AG08395 (cell line): ENCODE data around the gene ATG14.
"Not testable (repeated sequence)": the region's sequence is repeated elsewhere in the genome, so short reads cannot be mapped to it uniquely, and the experiment has no call there.

Experiments
- DNase-seq: peaks from one replicate; pipeline ENCODE4 v3.0.0; 2012; ENCODE audit warnings: mixed read lengths, low spot score

Gene ATG14, protein sequence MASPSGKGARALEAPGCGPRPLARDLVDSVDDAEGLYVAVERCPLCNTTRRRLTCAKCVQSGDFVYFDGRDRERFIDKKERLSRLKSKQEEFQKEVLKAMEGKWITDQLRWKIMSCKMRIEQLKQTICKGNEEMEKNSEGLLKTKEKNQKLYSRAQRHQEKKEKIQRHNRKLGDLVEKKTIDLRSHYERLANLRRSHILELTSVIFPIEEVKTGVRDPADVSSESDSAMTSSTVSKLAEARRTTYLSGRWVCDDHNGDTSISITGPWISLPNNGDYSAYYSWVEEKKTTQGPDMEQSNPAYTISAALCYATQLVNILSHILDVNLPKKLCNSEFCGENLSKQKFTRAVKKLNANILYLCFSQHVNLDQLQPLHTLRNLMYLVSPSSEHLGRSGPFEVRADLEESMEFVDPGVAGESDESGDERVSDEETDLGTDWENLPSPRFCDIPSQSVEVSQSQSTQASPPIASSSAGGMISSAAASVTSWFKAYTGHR

DNA sequence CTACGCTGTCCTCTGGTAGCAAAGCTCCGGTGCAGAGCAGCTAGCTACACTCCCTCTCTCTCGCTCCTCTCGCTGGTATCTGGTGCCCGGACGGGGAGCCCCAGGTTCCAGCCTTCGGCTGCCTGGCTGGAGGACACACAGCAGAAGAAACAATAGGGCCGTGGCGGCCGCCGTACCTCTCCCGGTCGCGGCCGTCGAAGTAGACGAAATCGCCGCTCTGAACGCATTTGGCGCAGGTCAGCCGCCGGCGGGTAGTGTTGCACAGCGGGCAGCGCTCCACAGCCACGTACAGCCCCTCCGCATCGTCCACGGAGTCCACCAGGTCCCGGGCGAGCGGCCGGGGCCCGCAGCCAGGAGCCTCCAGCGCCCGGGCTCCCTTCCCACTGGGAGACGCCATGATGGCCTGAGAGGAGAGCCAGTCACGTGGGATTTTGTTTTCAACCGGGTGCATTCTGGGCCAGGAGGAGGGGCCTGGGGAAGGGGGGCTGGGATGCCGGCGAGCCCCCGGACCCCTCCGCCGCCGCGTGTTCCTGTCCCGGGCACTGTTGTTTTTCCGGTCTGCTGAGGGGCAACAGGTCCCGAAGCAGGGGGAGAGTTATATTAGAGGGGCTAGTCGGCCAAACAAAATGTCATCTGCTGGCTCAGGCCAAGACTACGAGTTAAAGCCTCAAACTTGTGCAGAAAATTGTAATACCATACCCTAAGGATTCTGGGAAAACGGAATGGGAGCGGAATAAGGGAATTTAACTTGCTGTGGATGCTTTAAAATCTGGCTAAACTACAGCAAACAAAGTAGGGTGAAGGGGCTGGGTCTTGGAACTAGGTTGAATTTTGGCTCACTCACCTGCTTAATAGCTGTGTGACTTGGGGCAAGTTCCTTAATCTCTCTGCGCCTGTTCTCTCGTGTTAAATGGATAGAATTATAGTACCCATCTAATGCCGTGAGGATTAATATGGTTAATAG is at the start of gene ATG14:
ATG14 (minus strand) TSS at position 405 of the 964 bp plus-strand sequence; CDS start at position 397, 8 bp downstream.
- DNase-seq = peak; percentile 96

DNA sequence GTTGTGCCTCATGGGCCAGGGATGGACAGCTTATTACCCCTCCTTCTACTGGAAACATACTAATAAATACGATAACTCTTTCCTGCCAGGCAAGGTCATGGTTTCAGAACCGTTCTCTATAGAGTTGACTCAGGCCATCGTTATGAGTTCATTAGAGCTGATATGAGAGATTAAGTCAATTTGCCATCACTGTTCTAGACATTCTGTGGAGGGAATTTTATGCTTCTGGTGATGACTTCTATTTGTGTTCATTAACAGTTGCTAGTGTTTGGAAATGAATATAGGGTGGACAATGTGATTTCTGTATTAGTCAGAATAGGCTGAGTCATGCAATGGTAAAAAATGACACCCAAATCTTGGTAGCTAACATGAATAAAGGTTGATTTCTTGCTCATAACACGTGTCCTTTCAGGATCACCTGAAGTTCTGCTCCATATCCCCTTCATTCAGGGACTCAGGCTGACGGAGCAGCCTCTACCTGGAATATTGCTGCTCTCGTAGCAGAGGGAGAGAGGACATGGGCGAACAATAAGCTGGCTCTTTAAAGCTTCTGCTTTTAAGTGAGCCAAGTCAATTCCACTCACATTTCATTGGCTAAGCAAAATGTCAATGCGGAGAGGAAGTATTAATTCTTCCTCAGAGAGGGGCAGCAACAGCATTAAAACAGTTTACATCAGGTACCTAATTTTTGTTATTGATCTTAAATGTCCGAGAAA is 47.3 kb upstream of the ATG14 start:
- DNase-seq = peak; percentile 40

DNA sequence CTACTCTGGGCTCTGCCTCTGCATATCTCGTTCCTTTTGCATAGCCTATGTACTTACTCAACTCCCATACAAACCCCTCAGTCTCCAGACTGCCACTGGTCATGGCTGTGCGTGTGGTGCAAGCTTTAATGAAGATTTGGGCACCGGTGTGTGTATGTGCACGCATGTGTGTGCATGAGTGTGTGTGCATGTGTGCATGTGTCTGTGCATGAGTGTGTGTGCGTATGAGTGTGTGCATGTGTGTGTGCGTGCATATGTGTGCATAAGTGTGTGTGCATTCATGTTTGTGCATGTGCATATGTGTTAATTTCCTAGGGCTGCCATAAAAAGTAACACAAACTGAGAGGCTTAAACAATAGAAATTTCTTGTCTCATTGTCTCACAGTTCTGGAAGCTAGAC is 45.9 kb upstream of the ATG14 start:
- no peak for DNase-seq

DNA sequence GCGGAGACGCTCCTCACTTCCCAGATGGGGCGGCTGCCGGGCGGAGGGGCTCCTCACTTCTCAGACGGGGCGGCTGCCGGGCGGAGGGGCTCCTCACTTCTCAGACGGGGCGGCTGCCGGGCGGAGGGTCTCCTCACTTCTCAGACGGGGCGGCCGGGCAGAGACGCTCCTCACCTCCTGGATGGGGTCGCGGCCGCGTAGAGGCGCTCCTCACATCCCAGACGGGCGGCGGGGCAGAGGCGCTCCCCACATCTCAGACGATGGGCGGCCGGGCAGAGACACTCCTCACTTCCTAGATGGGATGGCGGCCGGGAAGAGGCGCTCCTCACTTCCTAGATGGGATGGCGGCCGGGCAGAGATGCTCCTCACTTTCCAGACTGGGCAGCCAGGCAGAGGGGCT is 44.8 kb upstream of the ATG14 start:
- not testable (repeated sequence) for DNase-seq

DNA sequence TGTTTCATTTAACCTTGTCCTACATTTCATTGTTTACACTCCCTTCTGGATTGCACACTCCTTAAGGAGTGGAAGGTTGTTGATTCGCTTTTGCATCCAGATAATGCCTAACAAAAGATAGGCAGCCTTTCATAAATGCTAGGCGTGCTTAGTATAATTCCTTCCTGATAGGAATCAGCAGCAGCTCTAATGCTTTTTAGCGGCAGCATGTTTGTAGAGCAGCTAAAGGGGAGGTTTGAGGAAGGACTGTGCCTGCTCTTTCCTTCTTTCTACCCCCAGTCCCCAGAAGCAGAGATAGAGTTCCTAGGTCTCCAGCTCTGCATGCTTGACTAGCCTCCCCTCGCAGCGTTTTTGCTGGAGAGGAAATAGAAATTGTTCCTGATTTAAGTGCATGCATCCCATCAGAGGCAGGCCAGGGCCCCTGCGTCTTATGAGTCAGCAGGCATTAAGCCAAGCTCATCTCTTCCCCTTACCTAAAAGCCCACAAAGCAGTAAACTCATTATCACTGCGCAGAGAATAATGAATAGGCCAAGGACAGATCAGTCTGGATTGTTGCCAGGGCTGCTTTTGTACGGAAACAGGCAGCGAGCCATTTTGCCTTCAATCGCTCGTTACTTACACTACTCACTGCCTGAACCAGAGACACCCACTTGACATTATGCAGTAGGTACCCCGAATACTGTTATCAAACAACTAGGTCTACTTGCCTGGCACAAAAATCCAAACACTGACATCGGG is 42.8 kb upstream of the ATG14 start:
- DNase-seq = peak; percentile 53

DNA sequence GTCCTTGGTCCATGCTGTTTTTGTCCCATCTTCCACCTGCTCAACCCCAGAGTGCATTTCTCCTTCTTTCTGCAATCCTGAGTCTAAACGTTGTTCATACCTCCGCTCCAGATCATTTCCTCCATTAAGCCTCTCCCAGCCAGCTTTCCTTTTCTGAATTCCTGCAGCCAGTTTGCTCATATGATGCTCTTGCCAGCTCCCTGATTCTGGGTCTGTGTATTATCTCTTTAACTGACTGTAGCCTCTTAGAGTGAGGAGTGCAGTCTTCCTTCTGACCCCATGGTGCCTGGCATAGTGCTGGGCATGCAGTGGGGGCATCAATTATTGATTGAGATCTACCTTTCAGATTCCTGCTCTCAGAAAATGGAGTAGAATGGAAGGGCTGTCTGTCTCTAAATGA is 40.3 kb upstream of the ATG14 start:
- DNase-seq = no peak

DNA sequence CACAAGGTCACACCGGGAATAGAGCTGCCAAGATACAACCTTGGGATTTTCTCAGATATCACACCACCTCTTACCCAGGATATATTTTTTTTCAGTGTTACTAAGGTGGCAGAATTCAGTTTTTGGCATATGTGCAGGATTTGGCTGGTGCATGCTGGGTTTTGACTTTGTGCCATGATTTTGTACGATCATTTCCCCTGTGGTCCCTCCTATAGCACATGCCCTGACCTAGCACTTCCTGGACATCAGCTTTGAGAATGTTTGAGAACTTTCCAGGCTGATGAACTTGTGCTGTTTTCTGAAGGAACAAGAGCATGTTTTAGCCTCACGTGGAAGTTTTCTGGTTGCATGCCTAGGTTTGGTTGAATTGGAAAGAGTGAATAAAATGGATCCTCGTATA is 39.8 kb upstream of the ATG14 start:
- DNase-seq = no peak

DNA sequence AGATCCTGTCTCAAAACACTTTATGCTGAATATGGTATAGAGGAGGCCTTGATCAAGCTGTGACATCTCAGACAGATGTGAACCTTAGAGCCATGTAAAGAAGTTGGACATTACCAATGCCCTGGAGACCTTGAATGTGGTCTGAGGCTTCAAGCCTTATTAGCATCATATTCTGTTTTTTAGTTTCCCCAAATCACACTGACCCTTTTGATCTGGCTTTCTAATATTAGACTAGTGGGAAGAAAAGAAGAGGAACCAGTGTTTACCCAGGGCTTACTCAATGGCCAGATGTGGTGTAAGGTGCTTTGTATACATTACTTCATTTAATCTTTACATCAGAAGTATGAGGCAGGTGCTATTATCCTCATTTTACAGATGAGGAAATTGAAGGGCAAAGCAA is 39.4 kb upstream of the ATG14 start:
- DNase-seq = no peak

DNA sequence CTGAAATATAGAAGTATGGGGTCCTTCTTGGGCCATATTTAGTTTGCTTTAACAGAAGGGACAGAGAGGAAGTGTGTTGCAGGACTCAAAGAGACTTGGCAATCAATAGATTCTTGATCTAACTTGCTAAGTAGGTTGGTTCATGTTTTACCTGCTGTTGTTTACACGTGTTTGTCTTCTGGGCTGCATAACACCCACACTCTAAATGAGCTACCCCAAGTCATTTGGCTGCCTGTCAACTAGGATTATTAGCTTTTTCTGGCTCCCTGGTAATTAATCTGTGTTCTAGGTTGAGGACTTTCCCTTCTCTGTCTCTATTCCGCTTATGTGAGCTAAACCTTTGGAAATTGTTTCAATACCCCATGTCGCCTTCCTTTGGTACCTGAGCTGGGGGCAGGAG is 38.9 kb upstream of the ATG14 start:
- no peak for DNase-seq

DNA sequence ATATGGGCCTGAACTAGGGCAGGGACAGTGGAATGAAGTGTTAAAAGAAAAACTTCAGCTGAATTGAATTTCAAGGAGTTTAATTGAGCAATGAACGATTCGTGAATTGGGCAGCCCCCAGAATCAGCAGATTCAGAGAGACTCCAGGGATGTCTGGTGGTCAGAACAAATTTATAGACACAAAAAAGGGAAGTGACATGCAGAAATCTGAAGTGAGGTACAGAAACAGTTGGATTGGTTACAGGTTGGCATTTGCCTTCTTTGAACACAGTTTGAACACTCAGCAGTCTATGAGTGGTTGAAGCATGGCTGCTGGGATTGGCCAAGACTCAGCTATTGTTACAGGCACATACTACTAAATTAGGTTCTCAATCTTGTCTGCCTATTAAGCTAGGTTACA is 38.5 kb upstream of the ATG14 start:
- DNase-seq = no peak

DNA sequence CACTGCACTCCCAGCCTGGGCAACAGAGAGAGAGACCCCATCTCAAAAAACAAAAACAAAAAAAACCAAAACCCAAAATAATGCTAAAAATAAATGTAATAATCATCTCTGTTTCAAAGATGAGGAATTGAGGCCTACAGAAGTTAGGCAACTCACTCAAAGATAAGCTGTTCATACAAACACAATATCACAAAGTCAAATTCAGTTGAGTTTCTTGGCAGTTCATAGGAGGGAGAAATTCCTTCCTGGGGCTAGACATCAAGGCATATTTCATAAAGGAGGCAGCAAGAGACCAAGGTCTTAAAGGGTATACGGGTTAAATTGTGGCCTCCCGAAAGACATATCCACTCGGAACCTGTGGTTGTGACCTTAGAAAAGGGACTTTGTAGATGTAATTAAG is 37.5 kb upstream of the ATG14 start:
- DNase-seq = no peak

DNA sequence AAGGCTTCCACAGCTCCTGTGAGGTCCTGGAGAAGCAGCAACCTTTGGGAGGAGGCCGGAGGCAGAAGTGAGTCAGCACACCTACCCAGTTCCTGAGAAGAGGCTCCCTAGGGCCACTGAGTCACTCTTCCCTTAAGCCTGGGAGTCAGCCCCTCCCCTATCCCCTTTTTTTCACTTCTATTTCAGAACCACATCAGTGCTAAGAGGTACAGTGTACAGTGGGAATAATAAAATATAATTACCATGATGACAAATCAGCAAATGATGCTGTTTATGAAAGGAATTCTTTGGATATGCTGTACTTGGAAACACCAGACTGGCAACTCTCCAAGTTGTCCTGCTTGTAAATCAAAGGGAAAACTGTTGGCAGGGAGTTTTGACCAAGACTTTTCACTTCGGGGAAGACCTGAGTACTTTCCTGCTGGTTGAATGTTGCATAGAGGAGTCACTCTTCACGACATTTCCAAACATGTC is 36.5 kb upstream of the ATG14 start:
- peak; percentile 89 for DNase-seq

DNA sequence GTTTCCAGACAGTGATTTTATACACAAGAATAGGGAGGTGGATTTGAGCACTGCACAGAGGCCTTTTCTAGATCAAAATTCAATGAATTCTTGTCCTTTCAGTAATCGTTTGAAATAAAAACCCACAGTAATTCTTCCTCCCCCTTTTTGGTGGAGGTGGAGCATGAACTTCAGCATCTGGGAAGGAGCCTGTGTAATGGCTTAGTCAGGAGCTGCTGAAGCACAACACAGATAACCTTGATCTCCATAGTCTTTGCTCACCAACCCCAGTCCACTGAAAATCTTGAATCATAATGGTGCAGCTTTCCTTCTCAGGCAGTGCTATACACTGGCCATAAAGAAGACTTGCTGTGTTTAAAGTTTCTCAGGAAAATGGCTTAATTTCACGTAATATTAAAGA is 35.2 kb upstream of the ATG14 start:
- DNase-seq = peak; percentile 70

DNA sequence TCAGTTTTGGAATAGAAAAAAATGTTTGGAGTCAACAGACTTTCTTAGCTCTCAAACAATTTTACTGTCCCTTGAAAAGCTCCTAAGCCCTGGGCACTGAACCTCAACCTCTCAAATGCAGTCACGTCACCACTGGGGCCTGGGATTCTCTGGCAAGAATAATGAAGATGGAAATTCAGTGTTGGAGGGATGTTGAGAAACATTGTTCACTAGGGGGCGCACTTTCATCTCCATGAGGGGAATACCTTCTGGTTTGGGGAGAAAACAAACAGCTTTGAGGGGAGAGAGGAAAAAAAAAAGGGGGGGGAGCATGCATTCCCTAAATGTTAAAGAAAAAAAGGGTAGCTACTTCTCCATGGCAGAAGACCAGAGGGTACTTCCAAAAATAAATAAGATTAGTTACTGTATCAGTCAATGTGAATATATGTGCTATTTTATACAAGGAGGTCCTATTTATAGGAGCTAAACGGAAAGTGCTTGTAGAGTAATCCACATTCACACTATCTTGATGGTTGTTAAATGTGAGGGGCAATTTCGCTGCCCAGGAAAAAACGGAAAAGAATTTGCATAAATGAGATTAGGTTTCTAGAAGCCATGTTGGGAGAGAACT is 34.6 kb upstream of the ATG14 start:
- DNase-seq = peak; percentile 75

DNA sequence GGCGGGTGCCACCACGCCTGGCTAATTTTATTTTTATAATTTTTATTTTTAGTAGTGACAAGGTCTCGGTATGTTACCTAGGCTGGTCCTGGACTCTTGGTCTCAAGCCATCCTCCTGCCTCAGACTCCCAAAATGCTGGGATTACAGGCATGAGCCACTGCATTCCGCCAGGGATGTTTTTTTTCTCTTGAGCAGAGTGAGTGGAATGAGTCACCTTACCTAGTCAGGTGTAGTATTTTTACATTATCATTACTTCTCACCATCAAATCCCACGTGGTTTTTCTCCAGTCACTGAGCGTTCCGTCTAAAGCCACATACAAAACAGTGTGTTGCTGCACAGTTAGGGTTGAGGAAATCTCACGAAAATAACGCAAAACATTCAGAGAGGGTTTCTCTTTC is 29.7 kb upstream of the ATG14 start:
- no peak for DNase-seq

DNA sequence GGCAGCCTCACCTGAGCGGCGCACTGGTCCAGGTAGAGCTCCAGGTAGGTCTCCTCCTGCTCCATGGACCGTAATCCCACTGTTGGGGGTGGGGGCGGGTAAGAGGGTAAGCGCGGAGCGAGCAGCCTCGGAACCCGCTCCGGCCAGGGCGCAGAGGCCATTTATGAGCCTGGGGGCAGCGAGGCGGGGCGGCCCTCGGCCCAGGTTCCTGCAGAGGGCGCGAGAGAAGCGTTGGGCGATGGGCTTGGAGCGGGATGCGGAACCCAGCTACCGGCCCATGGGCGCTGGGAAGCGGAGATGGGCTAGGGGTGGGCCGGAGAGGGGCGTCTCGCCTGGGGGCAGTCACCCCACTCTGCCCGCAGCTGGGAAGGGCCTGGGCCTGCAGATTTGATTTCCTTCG is 28.8 kb upstream of the ATG14 start, which contains the start of gene TBPL2:
TBPL2 (minus strand) TSS at position 232 of the 400 bp plus-strand sequence; CDS start at position 65, 167 bp downstream.
- no peak for DNase-seq

DNA sequence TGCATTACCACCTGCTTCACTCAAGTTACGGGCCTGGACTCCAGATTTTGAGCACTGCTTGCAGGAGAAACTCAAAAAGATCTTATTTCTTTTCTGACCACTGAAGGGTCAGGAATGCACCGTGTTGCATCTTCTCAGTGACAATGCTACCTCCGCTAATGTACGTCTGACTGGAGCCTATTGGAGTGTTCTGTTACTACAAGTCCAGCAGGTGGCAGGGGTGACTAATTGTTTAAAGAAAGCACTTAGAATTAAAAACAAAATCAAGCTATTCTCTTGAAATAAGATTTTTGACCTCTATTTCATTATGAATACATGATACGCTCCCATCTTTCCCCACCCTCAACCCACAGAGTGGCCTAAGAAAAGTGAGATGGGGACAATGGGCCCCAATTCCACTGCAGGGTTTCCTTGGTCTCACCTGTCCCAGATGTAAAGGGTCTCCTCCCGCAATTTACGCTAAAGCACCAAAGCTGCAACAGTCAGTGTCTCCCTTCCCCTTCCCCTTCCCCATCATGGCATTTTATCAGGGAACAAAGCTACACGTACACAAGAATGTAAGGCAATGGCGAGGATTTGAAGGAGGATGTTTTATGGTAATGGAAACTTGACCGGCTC is 26.5 kb upstream of the ATG14 start:
- peak; percentile 61 for DNase-seq

DNA sequence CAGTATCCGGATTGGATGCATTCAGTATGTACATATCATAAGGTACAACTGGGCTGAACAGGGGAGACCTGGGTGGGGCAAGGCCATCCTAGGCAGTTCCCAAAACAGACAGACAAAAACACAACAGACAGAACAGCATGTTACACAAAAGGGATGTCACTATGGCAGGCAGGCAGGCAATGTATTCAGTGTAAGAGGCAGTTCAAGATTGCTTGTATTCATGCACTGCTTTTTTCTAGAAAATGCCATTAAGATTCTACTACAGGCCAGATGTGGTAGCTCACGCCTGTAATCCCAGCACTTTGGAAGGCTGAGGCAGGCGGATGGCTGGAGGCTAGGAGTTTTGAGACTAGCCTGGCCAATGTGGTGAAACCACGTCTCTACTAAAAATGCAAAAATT is 25.3 kb upstream of the ATG14 start:
- no peak for DNase-seq

DNA sequence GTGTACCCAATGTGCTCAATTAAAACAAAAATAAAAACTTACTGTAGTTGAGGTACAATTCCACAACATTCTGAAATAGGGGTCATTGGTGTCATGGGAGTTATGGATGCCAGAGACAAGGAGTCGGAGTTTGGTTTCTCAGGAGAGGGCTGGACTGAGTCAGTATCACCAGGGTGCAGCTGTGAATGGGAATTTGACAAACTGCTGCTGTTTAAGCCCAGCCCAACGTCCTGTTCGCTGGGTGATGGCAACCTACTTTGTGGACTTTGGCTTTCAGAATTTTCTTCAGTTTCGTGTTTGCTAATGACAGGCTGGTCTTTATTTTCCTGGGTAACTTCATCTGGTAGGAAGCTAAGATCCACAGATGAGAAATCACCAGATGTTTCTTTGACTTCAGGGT is 24.9 kb upstream of the ATG14 start:
- no peak for DNase-seq

DNA sequence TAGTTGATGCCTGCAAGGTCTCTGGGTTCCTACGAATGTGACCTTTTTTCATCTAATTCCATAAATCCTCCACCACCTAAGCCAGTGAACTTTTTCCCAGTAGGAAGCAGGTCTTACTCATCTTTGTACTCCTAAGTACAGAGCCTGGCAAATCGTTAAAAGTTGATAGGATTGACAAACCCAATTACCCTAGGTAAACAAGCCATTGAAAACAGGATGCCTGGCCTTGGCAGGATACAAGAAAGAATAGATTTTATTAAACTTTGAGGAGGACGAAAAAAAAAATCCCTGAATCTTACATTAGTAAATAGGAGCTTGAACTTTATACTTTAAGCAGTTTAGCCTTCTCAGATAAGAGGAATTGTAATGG is 23.2 kb upstream of the ATG14 start:
- DNase-seq = no peak
